Measurements from ENCODE around the gene TDP1. TPM values are rescaled to one million over a fixed set of nuclear protein-coding genes. Genes with fewer than 3 reads are reported as not detected.
A peak's percentile ranks its signal among the peaks of the same experiment; 100 is the strongest.

The TDP1 gene
- total and polyA plus RNA-seq, 2 of the 13 experiments (the other 11 are each of a cell fraction or from before 2014, with no cell fraction given) = 16.4 to 31.2 TPM

GRCh38 chr14:90060312-90060964 is 104.7 kb downstream of the TDP1 start (continued):
- TF ChIP-seq GLI4 (CRISPR knock-in tag; IDR thresholded peaks at IDR 0.05; ENCODE audit: borderline replicate concordance) (no peak), ZHX2 (IDR thresholded peaks at IDR 0.05; ENCODE audit: low read depth) (no peak), ZHX2 (CRISPR knock-in tag; IDR thresholded peaks at IDR 0.05; ENCODE audit: borderline replicate concordance) (no peak), SAFB2 (CRISPR knock-in tag; IDR thresholded peaks at IDR 0.05; ENCODE audit: borderline replicate concordance, low read depth) (peak; percentile 67; the same call in 1 of the 2 replicates), ZNF138 (CRISPR knock-in tag; IDR thresholded peaks at IDR 0.05; ENCODE audit: low read depth) (no peak), NFE2L2 (IDR thresholded peaks at IDR 0.05; ENCODE audit: low read length) (no peak), ZBTB7B (CRISPR knock-in tag; IDR thresholded peaks at IDR 0.05) (no peak; the same call in 1 of the 2 replicates), KDM5A (IDR thresholded peaks at IDR 0.05; ENCODE audit: borderline replicate concordance, low read length) (no peak), PAX8 (CRISPR knock-in tag; IDR thresholded peaks at IDR 0.05; ENCODE audit: borderline replicate concordance) (no peak), ZFP62 (CRISPR knock-in tag; IDR thresholded peaks at IDR 0.05) (no peak), MLXIP (CRISPR knock-in tag; IDR thresholded peaks at IDR 0.05; ENCODE audit: borderline replicate concordance) (no peak), BATF2 (CRISPR knock-in tag; IDR thresholded peaks at IDR 0.05) (no peak), ZNF512 (CRISPR knock-in tag; IDR thresholded peaks at IDR 0.05) (no peak)

Data from HepG2 (cell line).